DND-41 (cell line): Measurements from ENCODE around the gene QSER1.
"Not testable (repeated sequence)": the region's sequence is repeated elsewhere in the genome, so short reads cannot be mapped to it uniquely, and the experiment has no call there.

Experiments used
- ATAC-seq: fragments of 200-7000 bp; cut with Tn5 transposase; 3 replicates; pipeline ENCODE4 v1.9.1; 2021; ENCODE audit warnings: low read depth; ENCODE audit not compliant: insufficient read depth
- DNase-seq: peaks from one replicate; pipeline ENCODE4 v3.0.0-alpha.2; 2020
- H2AFZ ChIP-seq: 2 replicates; pipeline ENCODE4 v1.6.0; 2012; ENCODE audit warnings: low read depth, low read length
- H3K27ac ChIP-seq: 2 replicates; pipeline ENCODE4 v1.5.1; 2012; ENCODE audit warnings: low read length, inconsistent platforms
- H3K27me3 ChIP-seq: fragments of 200-600 bp; sonication (generic); 2 replicates; pipeline ENCODE4 v1.6.0; 2012; ENCODE audit warnings: low read length, mild to moderate bottlenecking, inconsistent platforms; ENCODE audit not compliant: insufficient read depth, poor library complexity
- H3K36me3 ChIP-seq: 2 replicates; pipeline ENCODE4 v1.5.1; 2012; ENCODE audit warnings: low read length, inconsistent platforms; ENCODE audit not compliant: insufficient read depth
- H3K4me1 ChIP-seq: 2 replicates; pipeline ENCODE4 v1.5.1; 2012; ENCODE audit warnings: mild to moderate bottlenecking, low read length; ENCODE audit not compliant: insufficient read depth
- H3K4me2 ChIP-seq: 2 replicates; pipeline ENCODE4 v1.6.0; 2012; ENCODE audit warnings: mild to moderate bottlenecking, moderate library complexity, low read length, inconsistent platforms; ENCODE audit not compliant: insufficient read depth
- H3K4me3 ChIP-seq, 2 experiments: fragments of 200-600 bp in 1 of 2; shearing (Covaris generic) in 1 of 2; 2 replicates each; pipeline ENCODE4 v1.5.1; 2012 to 2016; ENCODE audit warnings: inconsistent platforms in 2 of 2, low read length in 2 of 2, mild to moderate bottlenecking in 2 of 2, low read depth in 1 of 2, moderate library complexity in 1 of 2
- H3K79me2 ChIP-seq: 2 replicates; pipeline ENCODE4 v1.6.0; 2012; ENCODE audit warnings: low read length, inconsistent platforms; ENCODE audit not compliant: insufficient read depth
- H3K9ac ChIP-seq: 2 replicates; pipeline ENCODE4 v1.6.0; 2012; ENCODE audit warnings: low read depth, mild to moderate bottlenecking, inconsistent platforms, low read length, moderate library complexity
- H3K9me3 ChIP-seq: 2 replicates; pipeline ENCODE4 v1.5.1; 2012; ENCODE audit warnings: low read length, moderate library complexity, mild to moderate bottlenecking, inconsistent platforms; ENCODE audit not compliant: insufficient read depth, severe bottlenecking
- H4K20me1 ChIP-seq: 2 replicates; pipeline ENCODE4 v1.6.0; 2012; ENCODE audit warnings: low read length; ENCODE audit not compliant: insufficient read depth
- CTCF ChIP-seq: IDR thresholded peaks from 2 replicates; pipeline ENCODE4 v1.5.1; 2012; ENCODE audit warnings: borderline replicate concordance, low read length, moderate library complexity, mild to moderate bottlenecking; ENCODE audit not compliant: poor library complexity, severe bottlenecking; ENCODE audit errors: extremely low read depth
- EZH2 ChIP-seq: IDR thresholded peaks from 3 replicates; pipeline ENCODE4 v1.6.1; 2012; ENCODE audit warnings: borderline replicate concordance, low read depth, mild to moderate bottlenecking, moderate library complexity, low read length, inconsistent platforms; ENCODE audit not compliant: severe bottlenecking

Gene QSER1

GRCh38 chr11:32858731-32859130 lies 33.9 kb upstream of the QSER1 start:
- no peak for DNase-seq
- ATAC-seq: no peak
- Histone ChIP-seq H3K4me1 (no peaks in the 10 kb centered on the region), H4K20me1 (no peaks in the 10 kb centered on the region), H3K9me3 (no peaks in the 10 kb centered on the region), H2AFZ (no peak overlapping the region), H3K27me3 (peaks cover 7% of the 10 kb centered on the region), H3K36me3 (no peaks in the 10 kb centered on the region), H3K79me2 (no peaks in the 10 kb centered on the region), H3K27ac (no peak overlapping the region), H3K4me3 (no peak overlapping the region), H3K9ac (no peak overlapping the region), H3K4me2 (no peak overlapping the region)
- TF ChIP-seq CTCF (peak; percentile 18), EZH2 (no peak)

GRCh38 chr11:32861850-32862577 lies 30.6 kb upstream of the QSER1 start:
- DNase-seq (no peak), ATAC-seq (no peak)
- H3K36me3 ChIP-seq: no peaks in the 10 kb centered on the region
- H3K27ac ChIP-seq: no peak overlapping the region
- H3K9ac ChIP-seq: no peak overlapping the region
- H4K20me1 ChIP-seq: no peaks in the 10 kb centered on the region
- H3K79me2 ChIP-seq: no peaks in the 10 kb centered on the region
- no peaks in the 10 kb centered on the region for H3K27me3 ChIP-seq
- TF ChIP-seq CTCF (no peak), EZH2 (no peak)
- H3K4me2 ChIP-seq: no peak overlapping the region
- H2AFZ ChIP-seq: no peak overlapping the region
- no peaks in the 10 kb centered on the region for H3K9me3 ChIP-seq
- no peak overlapping the region for H3K4me3 ChIP-seq
- H3K4me1 ChIP-seq: no peaks in the 10 kb centered on the region

- ATAC-seq (no peak), DNase-seq (no peak)
- Histone ChIP-seq H3K9ac (no peak overlapping the region), H4K20me1 (no peaks in the 10 kb centered on the region), H3K4me2 (no peak overlapping the region), H3K4me1 (no peaks in the 10 kb centered on the region), H3K27ac (no peak overlapping the region), H3K36me3 (no peaks in the 10 kb centered on the region), H3K27me3 (no peaks in the 10 kb centered on the region), H3K79me2 (no peaks in the 10 kb centered on the region), H3K9me3 (no peaks in the 10 kb centered on the region), H3K4me3 (no peak overlapping the region), H2AFZ (no peak overlapping the region)
- no peak for TF ChIP-seq CTCF
- TF ChIP-seq EZH2: no peak
Observed at GRCh38 chr11:32864555-32864954, 28.1 kb upstream of the QSER1 start.

- not testable (repeated sequence) for ATAC-seq, H2AFZ ChIP-seq, H3K79me2 ChIP-seq, H3K4me2 ChIP-seq, H3K9me3 ChIP-seq, H3K36me3 ChIP-seq, H3K4me1 ChIP-seq, H3K4me3 ChIP-seq, DNase-seq, H3K27ac ChIP-seq, H3K9ac ChIP-seq, H4K20me1 ChIP-seq, H3K27me3 ChIP-seq
Observed at GRCh38 chr11:32868752-32869151, 23.9 kb upstream of the QSER1 start.
